GM23338 (cell line): ENCODE results near the gene MTHFD2. TPM values are rescaled to one million over a fixed set of nuclear protein-coding genes. Genes with fewer than 3 reads are reported as not detected.

Source experiments
- ATAC-seq: fragments of 200-7000 bp; cut with Tn5 transposase; 3 replicates; pipeline ENCODE4 v1.9.1; 2020
- DNase-seq: peaks from one replicate; pipeline ENCODE4 v3.0.0-alpha.2; 2015; ENCODE audit warnings: low spot score
- H2AFZ ChIP-seq: fragments of 200-600 bp; sonication (generic); 2 replicates; pipeline ENCODE4 v1.8.0; 2016; ENCODE audit warnings: antibody characterized with exemption, mild to moderate bottlenecking, moderate library complexity
- H3F3A ChIP-seq: fragments of 200-600 bp; sonication (generic); replicated peaks from 2 replicates; pipeline ENCODE4 v1.8.0; 2017; ENCODE audit warnings: antibody characterized with exemption, mixed run types, low read depth
- H3K27ac ChIP-seq: fragments of 200-600 bp; sonication (generic); 2 replicates; pipeline ENCODE4 v1.6.1; 2016; ENCODE audit warnings: low read depth
- H3K27me3 ChIP-seq: fragments of 200-600 bp; sonication (generic); 2 replicates; pipeline ENCODE4 v1.8.0; 2016; ENCODE audit warnings: mild to moderate bottlenecking, mixed run types, moderate library complexity; ENCODE audit not compliant: insufficient read depth
- H3K36me3 ChIP-seq: fragments of 200-600 bp; sonication (generic); 2 replicates; pipeline ENCODE4 v1.8.0; 2016; ENCODE audit warnings: mild to moderate bottlenecking; ENCODE audit not compliant: insufficient read depth
- H3K4me1 ChIP-seq: fragments of 200-600 bp; sonication (generic); 2 replicates; pipeline ENCODE4 v1.8.0; 2016; ENCODE audit warnings: mild to moderate bottlenecking, moderate library complexity; ENCODE audit not compliant: insufficient read depth
- H3K4me2 ChIP-seq: fragments of 200-600 bp; sonication (generic); 2 replicates; pipeline ENCODE4 v1.7.1; 2017; ENCODE audit warnings: mixed run types
- H3K4me3 ChIP-seq: fragments of 200-600 bp; sonication (generic); 2 replicates; pipeline ENCODE4 v1.6.1; 2016; ENCODE audit warnings: mixed run types
- H3K79me2 ChIP-seq: fragments of 200-600 bp; sonication (generic); replicated peaks from 2 replicates; pipeline ENCODE4 v1.8.0; 2017; ENCODE audit warnings: mild to moderate bottlenecking; ENCODE audit not compliant: insufficient read depth
- H3K9me2 ChIP-seq: fragments of 200-600 bp; sonication (generic); 2 replicates; pipeline ENCODE4 v1.8.0; 2017; ENCODE audit not compliant: insufficient read depth
- H4K20me1 ChIP-seq: fragments of 200-600 bp; sonication (generic); replicated peaks from 2 replicates; pipeline ENCODE4 v1.8.0; 2017; ENCODE audit warnings: mild to moderate bottlenecking; ENCODE audit not compliant: insufficient read depth
- H3K27ac Mint-ChIP-seq: 2 replicates; pipeline ENCODE4 v1.8.0; 2020; ENCODE audit warnings: inconsistent platforms, mild to moderate bottlenecking, moderate library complexity, mixed read lengths
- H3K27me3 Mint-ChIP-seq: 3 replicates; pipeline ENCODE4 v1.8.0; 2022; ENCODE audit warnings: low read depth, mild to moderate bottlenecking, moderate library complexity, mixed read lengths, inconsistent platforms; ENCODE audit not compliant: insufficient read depth, poor library complexity
- H3K36me3 Mint-ChIP-seq: 3 replicates; pipeline ENCODE4 v1.8.0; 2021; ENCODE audit warnings: low read depth, mild to moderate bottlenecking, inconsistent platforms, moderate library complexity, mixed read lengths
- H3K4me1 Mint-ChIP-seq: 3 replicates; pipeline ENCODE4 v1.8.0; 2020; ENCODE audit warnings: mild to moderate bottlenecking, inconsistent platforms, mixed read lengths
- H3K4me3 Mint-ChIP-seq: 3 replicates; pipeline ENCODE4 v1.8.0; 2021; ENCODE audit warnings: moderate library complexity, mild to moderate bottlenecking, inconsistent platforms, mixed read lengths
- H3K9me3 Mint-ChIP-seq: 3 replicates; pipeline ENCODE4 v1.8.0; 2020; ENCODE audit warnings: moderate library complexity, mild to moderate bottlenecking, inconsistent platforms, mixed read lengths
- CREB1 ChIP-seq: fragments of 250-450 bp; sonication (Bioruptor Pico); IDR thresholded peaks from 2 replicates; pipeline ENCODE4 v1.5.0; 2020; ENCODE audit warnings: low read depth, mild to moderate bottlenecking, moderate library complexity
- CTCF ChIP-seq, 2 experiments: fragments of 200-600 bp in 1 of 2; sonication (generic) in 1 of 2; conservative IDR thresholded peaks; 2 replicates each; pipeline versions ENCODE4 v1.5.1 to v1.6.1; 2016 to 2017; ENCODE audit warnings: antibody characterized with exemption in 2 of 2, low read depth in 2 of 2, mild to moderate bottlenecking in 2 of 2, moderate library complexity in 1 of 2
- ETS1 ChIP-seq: IDR thresholded peaks from 2 replicates; pipeline ENCODE4 v1.6.1; 2016; ENCODE audit warnings: antibody characterized with exemption
- EZH2 ChIP-seq: fragments of 200-600 bp; sonication (generic); IDR thresholded peaks from one replicate; pipeline ENCODE4 v1.8.0; 2017; ENCODE audit warnings: antibody characterized with exemption, mild to moderate bottlenecking, low read depth; ENCODE audit not compliant: unreplicated experiment
- EZH2phosphoT487 ChIP-seq: fragments of 200-600 bp; sonication (generic); IDR thresholded peaks from one replicate; pipeline ENCODE4 v1.8.1; 2018; ENCODE audit warnings: antibody characterized with exemption; ENCODE audit not compliant: unreplicated experiment
- JUNB ChIP-seq: IDR thresholded peaks from one replicate; pipeline ENCODE4 v1.6.1; 2016; ENCODE audit warnings: antibody characterized with exemption; ENCODE audit not compliant: unreplicated experiment
- POLR2AphosphoS5 ChIP-seq: IDR thresholded peaks from 2 replicates; pipeline ENCODE4 v1.6.1; 2016; ENCODE audit warnings: antibody characterized with exemption, low read depth
- STAT1 ChIP-seq: IDR thresholded peaks from one replicate; pipeline ENCODE4 v1.6.1; 2016; ENCODE audit warnings: antibody characterized with exemption; ENCODE audit not compliant: unreplicated experiment
- ZNF331 ChIP-seq: fragments of 250-450 bp; sonication (Bioruptor Pico); IDR thresholded peaks from 2 replicates; pipeline ENCODE4 v1.5.0; 2020; ENCODE audit warnings: low read depth, mild to moderate bottlenecking, moderate library complexity
- polyA plus RNA-seq: library from polyadenylated mRNA; unstranded; fragments of >200 nt; fragmentation: Nextera tagmentation; extraction: Ambion mirVana; gene quantifications from 2 replicates; pipeline ENCODE4 v1.2.1, GENCODE V29; 2016
- total RNA-seq: library from RNA; depleted of rRNA; stranded (reverse); fragments of >200 nt; shearing (Covaris generic); gene quantifications from 2 replicates; pipeline ENCODE4 v1.2.3, GENCODE V29; 2014

MTHFD2 gene
- total and polyA plus RNA-seq, 2 experiments from 2014 or later, result 279 to 281 TPM

- TF ChIP-seq ETS1, result no peak
- TF ChIP-seq CTCF (conservative IDR thresholded peaks at IDR 0.05; ENCODE audit: low read depth in 2 of 2), result no peak
Observed at GRCh38 chr2:74259733-74260132, 61.3 kb downstream of the MTHFD2 start (continued).

GRCh38 chr2:74260495-74260894 lies 62.1 kb downstream of the MTHFD2 start:
- H3K27me3 Mint-ChIP-seq, result peaks cover 6% of the 10 kb centered on the region
- H3K4me1 ChIP-seq, result no peaks in the 10 kb centered on the region; the same call in 1 of the 2 replicates
- H3K36me3 Mint-ChIP-seq, result no peaks in the 10 kb centered on the region; the same call in 2 of the 3 replicates
- H3K27ac ChIP-seq, result no peak overlapping the region
- no peak overlapping the region for H3K4me3 Mint-ChIP-seq
- H3K27me3 ChIP-seq, result no peaks in the 10 kb centered on the region
- no peaks in the 10 kb centered on the region for H3K9me2 ChIP-seq
- no peaks in the 10 kb centered on the region for H3F3A ChIP-seq
- H3K9me3 Mint-ChIP-seq, result no peaks in the 10 kb centered on the region
- no peaks in the 10 kb centered on the region for H4K20me1 ChIP-seq
- peaks cover 22% of the 10 kb centered on the region for H3K4me1 Mint-ChIP-seq
- H3K79me2 ChIP-seq, result no peaks in the 10 kb centered on the region
- H3K36me3 ChIP-seq, result no peaks in the 10 kb centered on the region
- no peak overlapping the region for H2AFZ ChIP-seq
- DNase-seq, result no peak
- no peak overlapping the region for H3K4me2 ChIP-seq
- no peak overlapping the region for H3K4me3 ChIP-seq
- TF ChIP-seq JUNB (no peak), POLR2AphosphoS5 (no peak), ETS1 (no peak), STAT1 (no peak), CTCF (conservative IDR thresholded peaks at IDR 0.05; ENCODE audit: low read depth in 2 of 2) (no peak), EZH2 (no peak), ZNF331 (CRISPR knock-in tag) (no peak), CREB1 (CRISPR knock-in tag) (no peak), EZH2phosphoT487 (no peak)
- H3K27ac Mint-ChIP-seq, result peak overlapping the region; percentile 28; the same call in 1 of the 2 replicates
- no peak for ATAC-seq
